Measurements from ENCODE around the gene SGCD.

Gene SGCD

DNA sequence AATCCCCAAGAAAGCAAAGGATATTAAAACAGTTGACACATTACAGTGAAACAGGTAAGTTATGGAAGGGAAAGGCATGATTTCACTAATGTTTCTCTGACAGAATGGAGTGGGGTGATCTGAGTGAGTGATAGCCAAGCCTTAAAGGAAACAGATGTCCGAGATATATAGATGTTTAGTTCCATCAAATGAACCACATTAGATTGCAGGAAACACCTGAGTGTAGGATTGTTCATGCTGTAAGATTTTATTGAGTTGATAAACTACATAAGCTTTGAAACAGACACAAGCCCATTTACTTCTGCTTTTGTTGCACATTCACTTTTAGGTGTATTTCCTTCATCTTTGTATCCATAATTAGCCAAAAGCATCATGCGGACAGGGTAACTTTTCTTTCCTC is 356.0 kb downstream of the SGCD start:
- no peaks in the 10 kb centered on the region for H3K36me3 ChIP-seq (ENCODE audit: control insufficient read depth in 2 of 2, insufficient read depth in 1 of 2, low read length in 2 of 2)
- H3K4me3 ChIP-seq (ENCODE audit: low read depth, low read length): no peak overlapping the region
- H3K27ac ChIP-seq (ENCODE audit: extremely low read depth, low read depth, low read length): no peak overlapping the region
- H3K4me1 ChIP-seq (ENCODE audit: control insufficient read depth, insufficient read depth, low read length): no peaks in the 10 kb centered on the region
- POLR2A ChIA-PET: no interaction called here
- TF ChIP-seq ZBTB48 (tag by site-specific recombination; IDR thresholded peaks at IDR 0.05): no peak
- no peak for TF ChIP-seq GLI2 (tag by site-specific recombination; IDR thresholded peaks at IDR 0.05; ENCODE audit: borderline replicate concordance, low read depth)
- TF ChIP-seq, protein P1, sequence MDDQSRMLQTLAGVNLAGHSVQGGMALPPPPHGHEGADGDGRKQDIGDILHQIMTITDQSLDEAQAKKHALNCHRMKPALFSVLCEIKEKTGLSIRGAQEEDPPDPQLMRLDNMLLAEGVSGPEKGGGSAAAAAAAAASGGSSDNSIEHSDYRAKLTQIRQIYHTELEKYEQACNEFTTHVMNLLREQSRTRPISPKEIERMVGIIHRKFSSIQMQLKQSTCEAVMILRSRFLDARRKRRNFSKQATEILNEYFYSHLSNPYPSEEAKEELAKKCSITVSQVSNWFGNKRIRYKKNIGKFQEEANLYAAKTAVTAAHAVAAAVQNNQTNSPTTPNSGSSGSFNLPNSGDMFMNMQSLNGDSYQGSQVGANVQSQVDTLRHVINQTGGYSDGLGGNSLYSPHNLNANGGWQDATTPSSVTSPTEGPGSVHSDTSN (CRISPR knock-in tag; IDR thresholded peaks at IDR 0.05): no peak
- TF ChIP-seq, protein P2, sequence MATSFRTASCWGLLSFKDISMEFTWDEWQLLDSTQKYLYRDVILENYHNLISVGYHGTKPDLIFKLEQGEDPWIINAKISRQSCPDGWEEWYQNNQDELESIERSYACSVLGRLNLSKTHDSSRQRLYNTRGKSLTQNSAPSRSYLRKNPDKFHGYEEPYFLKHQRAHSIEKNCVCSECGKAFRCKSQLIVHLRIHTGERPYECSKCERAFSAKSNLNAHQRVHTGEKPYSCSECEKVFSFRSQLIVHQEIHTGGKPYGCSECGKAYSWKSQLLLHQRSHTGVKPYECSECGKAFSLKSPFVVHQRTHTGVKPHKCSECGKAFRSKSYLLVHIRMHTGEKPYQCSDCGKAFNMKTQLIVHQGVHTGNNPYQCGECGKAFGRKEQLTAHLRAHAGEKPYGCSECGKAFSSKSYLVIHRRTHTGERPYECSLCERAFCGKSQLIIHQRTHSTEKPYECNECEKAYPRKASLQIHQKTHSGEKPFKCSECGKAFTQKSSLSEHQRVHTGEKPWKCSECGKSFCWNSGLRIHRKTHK (tag by site-specific recombination; IDR thresholded peaks at IDR 0.05): no peak
- no peak for TF ChIP-seq MYNN (tag by site-specific recombination; IDR thresholded peaks at IDR 0.05; ENCODE audit: borderline replicate concordance)
- TF ChIP-seq, protein P3, sequence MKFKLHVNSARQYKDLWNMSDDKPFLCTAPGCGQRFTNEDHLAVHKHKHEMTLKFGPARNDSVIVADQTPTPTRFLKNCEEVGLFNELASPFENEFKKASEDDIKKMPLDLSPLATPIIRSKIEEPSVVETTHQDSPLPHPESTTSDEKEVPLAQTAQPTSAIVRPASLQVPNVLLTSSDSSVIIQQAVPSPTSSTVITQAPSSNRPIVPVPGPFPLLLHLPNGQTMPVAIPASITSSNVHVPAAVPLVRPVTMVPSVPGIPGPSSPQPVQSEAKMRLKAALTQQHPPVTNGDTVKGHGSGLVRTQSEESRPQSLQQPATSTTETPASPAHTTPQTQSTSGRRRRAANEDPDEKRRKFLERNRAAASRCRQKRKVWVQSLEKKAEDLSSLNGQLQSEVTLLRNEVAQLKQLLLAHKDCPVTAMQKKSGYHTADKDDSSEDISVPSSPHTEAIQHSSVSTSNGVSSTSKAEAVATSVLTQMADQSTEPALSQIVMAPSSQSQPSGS (tag by site-specific recombination; IDR thresholded peaks at IDR 0.05; ENCODE audit: low read depth): no peak
- CTCF ChIA-PET: interaction anchor here (0.7 kb wide), 1 partner anchor 430 kb away, joined by 4 read pairs; no protein-coding TSS in a partner anchor
- no peaks in the 10 kb centered on the region for H3K9me3 ChIP-seq (ENCODE audit: control insufficient read depth, insufficient read depth, low read depth, low read length)

DNA sequence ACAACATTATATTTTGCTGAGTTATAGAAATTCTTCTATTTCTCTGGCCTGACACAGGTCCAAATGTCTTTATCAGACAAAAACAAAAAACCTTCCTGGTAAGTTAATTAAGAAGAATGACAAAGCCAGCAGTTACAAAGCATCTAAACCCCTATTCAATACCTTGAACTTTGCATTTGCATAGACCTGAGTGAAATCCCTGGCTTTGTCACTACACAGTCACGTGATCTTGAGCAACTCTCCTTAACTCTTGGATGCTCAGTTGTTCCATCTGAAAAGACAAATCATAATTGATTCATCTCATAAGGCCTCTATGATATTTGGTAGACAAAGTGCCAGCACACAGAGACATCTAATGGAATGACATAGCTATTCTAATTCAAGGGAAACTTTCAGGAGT is 356.5 kb downstream of the SGCD start:
- no peak for TF ChIP-seq ZNF837 (tag by site-specific recombination; IDR thresholded peaks at IDR 0.05)
- TF ChIP-seq ZNF350 (tag by site-specific recombination; IDR thresholded peaks at IDR 0.05): no peak
- no peak for TF ChIP-seq ZSCAN23 (tag by site-specific recombination; IDR thresholded peaks at IDR 0.05)
- no peak for TF ChIP-seq SCRT1 (tag by site-specific recombination; IDR thresholded peaks at IDR 0.05; ENCODE audit: borderline replicate concordance)
- no peak for TF ChIP-seq KLF1 (tag by site-specific recombination; IDR thresholded peaks at IDR 0.05)
- TF ChIP-seq HOXA7 (CRISPR knock-in tag; IDR thresholded peaks at IDR 0.05; ENCODE audit: borderline replicate concordance): no peak
- TF ChIP-seq CTCF (tag by site-specific recombination; IDR thresholded peaks at IDR 0.05): no peak
- no peak for TF ChIP-seq ZNF248 (tag by site-specific recombination; IDR thresholded peaks at IDR 0.05)
- TF ChIP-seq ZNF560 (tag by site-specific recombination; IDR thresholded peaks at IDR 0.05; ENCODE audit: borderline replicate concordance): no peak
- no peak for TF ChIP-seq ZNF404 (tag by site-specific recombination; IDR thresholded peaks at IDR 0.05)
- TF ChIP-seq ZNF23 (tag by site-specific recombination; IDR thresholded peaks at IDR 0.05; ENCODE audit: borderline replicate concordance): no peak
- no peak for TF ChIP-seq ZFP69B (tag by site-specific recombination; IDR thresholded peaks at IDR 0.05)
- Histone ChIP-seq H3K36me3 (ENCODE audit: control insufficient read depth in 2 of 2, insufficient read depth in 1 of 2, low read length in 2 of 2) (no peaks in the 10 kb centered on the region), H3K4me3 (ENCODE audit: low read depth, low read length) (no peak overlapping the region), H3K9me3 (ENCODE audit: control insufficient read depth, insufficient read depth, low read depth, low read length) (no peaks in the 10 kb centered on the region), H3K27ac (ENCODE audit: extremely low read depth, low read depth, low read length) (no peak overlapping the region), H3K4me1 (ENCODE audit: control insufficient read depth, insufficient read depth, low read length) (no peaks in the 10 kb centered on the region)
- CTCF ChIA-PET: interaction anchor here (0.7 kb wide), 1 partner anchor 430 kb away, joined by 4 read pairs; no protein-coding TSS in a partner anchor
- POLR2A ChIA-PET: no interaction called here

Measured in HEK293 (cell line).